CD14-positive monocyte (primary cell): ENCODE data around the gene ANGPTL2. TPM values are rescaled to one million over a fixed set of nuclear protein-coding genes. Genes with fewer than 3 reads are reported as not detected.

Experiments used
- DNase-seq, 3 donors: peaks; one replicate each; pipeline ENCODE4 v3.0.0-alpha.2; 2011 to 2022
- H2AFZ ChIP-seq: 2 replicates; pipeline ENCODE4 v1.6.0; 2012; ENCODE audit warnings: mild to moderate bottlenecking, low read depth, low read length, inconsistent platforms; ENCODE audit not compliant: insufficient read depth, poor library complexity, severe bottlenecking
- H3K27ac ChIP-seq, 2 donors: 1 replicate in 1 of 2; 2 replicates in 1 of 2; pipeline ENCODE4 v1.5.1; 2012 to 2013; ENCODE audit warnings: low read length in 2 of 2, control low read depth in 1 of 2, inconsistent platforms in 1 of 2, low read depth in 1 of 2, mild to moderate bottlenecking in 1 of 2
- H3K27me3 ChIP-seq, 2 donors: one replicate each; pipeline versions ENCODE4 v1.6.0 to v1.6.1; 2011 to 2013; ENCODE audit warnings: low read length in 2 of 2; ENCODE audit not compliant: control insufficient read depth in 2 of 2, insufficient read depth in 2 of 2
- H3K36me3 ChIP-seq, 2 donors: replicated peaks in 1 of 2; 1 replicate in 1 of 2; 2 replicates in 1 of 2; pipeline versions ENCODE4 v1.5.1 to v1.6.1; 2012 to 2013; ENCODE audit warnings: low read length in 2 of 2, control low read depth in 1 of 2, inconsistent platforms in 1 of 2, mild to moderate bottlenecking in 1 of 2; ENCODE audit not compliant: insufficient read depth in 2 of 2, control insufficient read depth in 1 of 2
- H3K4me1 ChIP-seq, 2 donors: 1 replicate in 1 of 2; 2 replicates in 1 of 2; pipeline versions ENCODE4 v1.5.1 to v1.6.1; 2012 to 2013; ENCODE audit warnings: low read length in 2 of 2, control low read depth in 1 of 2, inconsistent platforms in 1 of 2, mild to moderate bottlenecking in 1 of 2, moderate library complexity in 1 of 2; ENCODE audit not compliant: insufficient read depth in 2 of 2, control insufficient read depth in 1 of 2
- H3K4me2 ChIP-seq: replicated peaks from 2 replicates; pipeline ENCODE3; 2012; ENCODE audit warnings: low read length, moderate library complexity, mild to moderate bottlenecking; ENCODE audit not compliant: poor library complexity, severe bottlenecking; ENCODE audit errors: extremely low read depth
- H3K4me3 ChIP-seq, 3 experiments: fragments of 200-600 bp in 1 of 3; sonication (generic) in 1 of 3; replicated peaks in 1 of 3; 1 replicate in 2 of 3; 2 replicates in 1 of 3; pipeline ENCODE4 v1.5.1; 2011 to 2013; ENCODE audit warnings: low read length in 3 of 3, mild to moderate bottlenecking in 3 of 3, control low read depth in 2 of 3, low read depth in 2 of 3, inconsistent platforms in 1 of 3, moderate library complexity in 1 of 3
- H3K79me2 ChIP-seq: 2 replicates; pipeline ENCODE4 v1.6.0; 2012; ENCODE audit warnings: mild to moderate bottlenecking, control low read depth, inconsistent platforms, low read length, moderate library complexity; ENCODE audit not compliant: insufficient read depth
- H3K9ac ChIP-seq: 2 replicates; pipeline ENCODE4 v1.6.0; 2017; ENCODE audit warnings: low read length, mild to moderate bottlenecking; ENCODE audit not compliant: insufficient read depth, poor library complexity, severe bottlenecking
- H3K9me3 ChIP-seq, 2 donors: replicated peaks in 1 of 2; 1 replicate in 1 of 2; 2 replicates in 1 of 2; pipeline versions ENCODE4 v1.5.1 to v1.6.1; 2012 to 2013; ENCODE audit warnings: low read length in 2 of 2, control low read depth in 1 of 2; ENCODE audit not compliant: control insufficient read depth in 1 of 2, insufficient read depth in 1 of 2
- H4K20me1 ChIP-seq: 2 replicates; pipeline ENCODE4 v1.6.0; 2012; ENCODE audit warnings: mild to moderate bottlenecking, low read length, control low read depth, moderate library complexity; ENCODE audit not compliant: insufficient read depth
- H3K27ac Mint-ChIP-seq, 7 donors: one replicate each; pipeline ENCODE4 v1.8.0; 2020; ENCODE audit warnings: mild to moderate bottlenecking in 7 of 7, mixed read lengths in 7 of 7, moderate library complexity in 6 of 7, inconsistent platforms in 2 of 7
- H3K27me3 Mint-ChIP-seq, 3 donors: one replicate each; pipeline ENCODE4 v1.8.0; 2021 to 2022; ENCODE audit warnings: low read depth in 3 of 3, mild to moderate bottlenecking in 3 of 3, mixed read lengths in 3 of 3, moderate library complexity in 3 of 3, inconsistent platforms in 1 of 3
- H3K36me3 Mint-ChIP-seq, 2 donors: one replicate each; pipeline ENCODE4 v1.8.0; 2020; ENCODE audit warnings: mixed read lengths in 2 of 2, inconsistent platforms in 1 of 2, mild to moderate bottlenecking in 1 of 2
- H3K4me1 Mint-ChIP-seq: one replicate; pipeline ENCODE4 v1.8.0; 2020; ENCODE audit warnings: mild to moderate bottlenecking, mixed read lengths
- H3K4me3 Mint-ChIP-seq, 2 donors: one replicate each; pipeline ENCODE4 v1.8.0; 2020; ENCODE audit warnings: mild to moderate bottlenecking in 2 of 2, mixed read lengths in 2 of 2, moderate library complexity in 1 of 2
- H3K9me3 Mint-ChIP-seq, 7 donors: one replicate each; pipeline ENCODE4 v1.8.0; 2020 to 2022; ENCODE audit warnings: mixed read lengths in 7 of 7, mild to moderate bottlenecking in 6 of 7, moderate library complexity in 6 of 7, inconsistent platforms in 2 of 7
- CTCF ChIP-seq: fragments of 200-600 bp; IDR thresholded peaks from one replicate; pipeline ENCODE4 v1.8.0; 2022; ENCODE audit warnings: antibody characterized with exemption, mild to moderate bottlenecking
- WGBS: methylation state at CpG from one replicate; pipeline ENCODE4 v1.1.5; 2013; ENCODE audit warnings: missing lambda C conversion rate; ENCODE audit not compliant: insufficient coverage; 5-methylcytosine and 5-hydroxymethylcytosine counted together
- intact Hi-C, 2 donors: fragments of 100-400 bp; cut with micrococcal nuclease; formaldehyde crosslinking; loops; one replicate each; pipeline versions ENCODE4 v1.15.0 to v1.15.1; 2023
- polyA plus RNA-seq, 3 donors: library from polyadenylated mRNA; depleted of rRNA in 1 of 3; unstranded in 2 of 3; stranded (reverse) in 1 of 3; fragments of 300-500 nt in 2 of 3; fragments of >200 nt in 1 of 3; fragmentation: Illumina TruSeq in 2 of 3; gene quantifications; 1 replicate in 2 of 3; 2 replicates in 1 of 3; pipeline ENCODE4 v1.2.3, GENCODE V29; 2012 to 2021

Gene ANGPTL2
- polyA plus RNA-seq, 3 donors = not detected

GRCh38 chr9:127116957-127117356, 5.5 kb downstream of the ANGPTL2 start:
- no peak overlapping the region for H3K4me3 ChIP-seq
- TF ChIP-seq CTCF = no peak
- H3K9me3 ChIP-seq = peaks cover under 1% of the 10 kb centered on the region in 2 donors
- peaks cover 12 to 13% of the 10 kb centered on the region in 2 donors for H3K27me3 ChIP-seq
- H3K27me3 Mint-ChIP-seq = peaks cover 12 to 34% (median 21%) of the 10 kb centered on the region in 3 donors
- H3K27ac ChIP-seq = no peak overlapping the region
- H3K9me3 Mint-ChIP-seq = peaks cover 0 to 4% (median 0%) of the 10 kb centered on the region in 7 donors
- H3K4me3 Mint-ChIP-seq = no peak overlapping the region
- no peak overlapping the region for H2AFZ ChIP-seq
- no peaks in the 10 kb centered on the region for H3K36me3 Mint-ChIP-seq
- H3K27ac Mint-ChIP-seq = no peak overlapping the region
- no peaks in the 10 kb centered on the region for H3K36me3 ChIP-seq
- H3K4me2 ChIP-seq = no peak overlapping the region
- 89% methylated on average over 2 of the region's 2 CpGs for WGBS
- no peak for DNase-seq
- H3K79me2 ChIP-seq = no peaks in the 10 kb centered on the region
- peaks cover 3% of the 10 kb centered on the region for H3K4me1 Mint-ChIP-seq
- no peaks in the 10 kb centered on the region for H4K20me1 ChIP-seq
- H3K9ac ChIP-seq = no peak overlapping the region
- intact Hi-C loops = no loop called here
- no peaks in the 10 kb centered on the region for H3K4me1 ChIP-seq

- Histone ChIP-seq H4K20me1 (no peaks in the 10 kb centered on the region), H3K79me2 (no peaks in the 10 kb centered on the region), H3K9me3 (no peaks in the 10 kb centered on the region), H2AFZ (no peak overlapping the region), H3K4me2 (no peak overlapping the region), H3K4me1 (no peaks in the 10 kb centered on the region), H3K27me3 (peaks cover 5% of the 10 kb centered on the region in 2 donors), H3K27ac (no peak overlapping the region), H3K36me3 (no peaks in the 10 kb centered on the region), H3K4me3 (no peak overlapping the region), H3K9ac (no peak overlapping the region)
- no peaks in the 10 kb centered on the region for H3K36me3 Mint-ChIP-seq
- H3K9me3 Mint-ChIP-seq = no peaks in the 10 kb centered on the region
- 72% methylated on average over 5 of the region's 6 CpGs for WGBS
- intact Hi-C loops = no loop called here
- no peak overlapping the region for H3K4me3 Mint-ChIP-seq
- peaks cover 3% of the 10 kb centered on the region for H3K4me1 Mint-ChIP-seq
- TF ChIP-seq CTCF = no peak
- no peak for DNase-seq
- H3K27ac Mint-ChIP-seq = no peak overlapping the region
- H3K27me3 Mint-ChIP-seq = peaks cover 6 to 27% (median 15%) of the 10 kb centered on the region in 3 donors
Observed at GRCh38 chr9:127116088-127116726, 6.2 kb downstream of the ANGPTL2 start.
